Esophagus muscularis mucosa (tissue), 3 donors: ENCODE measurements around the gene RETREG3.

Experiments
- POLR2AphosphoS5 ChIP-seq, 2 donors: sonication (generic); formaldehyde crosslinking; IDR thresholded peaks; one replicate each; pipeline ENCODE4 v1.6.1; 2017; ENCODE audit warnings: antibody characterized with exemption in 2 of 2
- TF ChIP-seq, protein P1 (sequence below), 3 experiments: fragments of 200-600 bp in 2 of 3; fragments of 450-650 bp in 1 of 3; sonication (generic) in 2 of 3; IDR thresholded peaks; one replicate each; pipeline ENCODE4 v1.5.1; 2017 to 2019; ENCODE audit warnings: antibody characterized with exemption in 3 of 3, mild to moderate bottlenecking in 2 of 3, moderate library complexity in 1 of 3

DNA sequence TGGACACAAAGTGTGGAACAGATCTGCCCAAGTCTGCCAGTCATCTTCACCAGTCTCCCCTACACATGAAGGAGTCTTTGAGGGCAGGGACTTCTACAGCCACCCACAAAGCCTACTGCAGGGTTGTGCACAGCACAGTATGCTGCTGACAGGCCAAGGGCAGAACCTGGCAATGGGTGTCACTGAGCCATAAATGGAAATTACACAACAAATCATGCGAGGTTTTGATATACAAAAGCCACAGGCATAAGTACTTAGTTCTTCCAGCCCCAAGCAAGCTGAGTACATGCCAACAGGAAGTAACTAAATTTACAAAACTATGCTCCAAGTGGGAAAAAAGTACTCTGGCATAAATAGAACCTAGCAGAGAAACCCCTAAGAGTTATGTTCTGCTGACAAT lies 23.8 kb downstream of the RETREG3 start:
- TF ChIP-seq, protein P1, sequence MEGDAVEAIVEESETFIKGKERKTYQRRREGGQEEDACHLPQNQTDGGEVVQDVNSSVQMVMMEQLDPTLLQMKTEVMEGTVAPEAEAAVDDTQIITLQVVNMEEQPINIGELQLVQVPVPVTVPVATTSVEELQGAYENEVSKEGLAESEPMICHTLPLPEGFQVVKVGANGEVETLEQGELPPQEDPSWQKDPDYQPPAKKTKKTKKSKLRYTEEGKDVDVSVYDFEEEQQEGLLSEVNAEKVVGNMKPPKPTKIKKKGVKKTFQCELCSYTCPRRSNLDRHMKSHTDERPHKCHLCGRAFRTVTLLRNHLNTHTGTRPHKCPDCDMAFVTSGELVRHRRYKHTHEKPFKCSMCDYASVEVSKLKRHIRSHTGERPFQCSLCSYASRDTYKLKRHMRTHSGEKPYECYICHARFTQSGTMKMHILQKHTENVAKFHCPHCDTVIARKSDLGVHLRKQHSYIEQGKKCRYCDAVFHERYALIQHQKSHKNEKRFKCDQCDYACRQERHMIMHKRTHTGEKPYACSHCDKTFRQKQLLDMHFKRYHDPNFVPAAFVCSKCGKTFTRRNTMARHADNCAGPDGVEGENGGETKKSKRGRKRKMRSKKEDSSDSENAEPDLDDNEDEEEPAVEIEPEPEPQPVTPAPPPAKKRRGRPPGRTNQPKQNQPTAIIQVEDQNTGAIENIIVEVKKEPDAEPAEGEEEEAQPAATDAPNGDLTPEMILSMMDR (IDR thresholded peaks at IDR 0.05) = no peak
- no peak for TF ChIP-seq POLR2AphosphoS5 (IDR thresholded peaks at IDR 0.05)
